ENCODE measurements around the gene PHLDB2. TPM values are rescaled to one million over a fixed set of nuclear protein-coding genes. Genes with fewer than 3 reads are reported as not detected.

The PHLDB2 gene
- total RNA-seq, 4 donors from 2014 or later, result 12.9 to 34.7 (median 27.1) TPM

- DNase-seq, result no peak
- TF ChIP-seq CTCF (IDR thresholded peaks at IDR 0.05) (peak in 4 of 6 experiments; percentile 13 to 41 (median 18)), POLR2A (IDR thresholded peaks at IDR 0.05) (no peak)
- Histone ChIP-seq H3K4me3 (replicated peaks in 1 of 3) (no peak overlapping the region), H3K36me3 (no peaks in the 10 kb centered on the region), H3K27me3 (no peaks in the 10 kb centered on the region), H3K27ac (no peak overlapping the region), H3K9me3 (no peaks in the 10 kb centered on the region), H3K4me1 (no peaks in the 10 kb centered on the region)
- intact Hi-C loops (cut with DNase I), result no loop called here
- 20 to 25% methylated on average over 1 of the region's 1 CpG for WGBS, 2 donors
Observed at GRCh38 chr3:111895071-111895470, 36.0 kb downstream of the PHLDB2 start.

- intact Hi-C loops (cut with DNase I), result no loop called here
- no peak for DNase-seq
- Histone ChIP-seq H3K9me3 (no peaks in the 10 kb centered on the region), H3K27me3 (no peaks in the 10 kb centered on the region), H3K36me3 (no peaks in the 10 kb centered on the region), H3K27ac (no peak overlapping the region), H3K4me3 (replicated peaks in 1 of 3) (no peak overlapping the region), H3K4me1 (peaks cover 4 to 7% of the 10 kb centered on the region in 2 donors)
- WGBS, 2 donors, result 82 to 89% methylated on average over 2 of the region's 2 CpGs
- no peak for TF ChIP-seq POLR2A (IDR thresholded peaks at IDR 0.05)
- no peak for TF ChIP-seq CTCF (IDR thresholded peaks at IDR 0.05)
Observed at GRCh38 chr3:111899966-111900365, 40.9 kb downstream of the PHLDB2 start.

GRCh38 chr3:111901637-111902036, 42.6 kb downstream of the PHLDB2 start:
- intact Hi-C loops (cut with DNase I), result no loop called here
- no peaks in the 10 kb centered on the region for H3K9me3 ChIP-seq
- no peaks in the 10 kb centered on the region for H3K27me3 ChIP-seq
- H3K4me1 ChIP-seq, result peaks cover 4 to 7% of the 10 kb centered on the region in 2 donors
- no peak for DNase-seq
- H3K4me3 ChIP-seq (replicated peaks in 1 of 3), result no peak overlapping the region
- H3K36me3 ChIP-seq, result no peaks in the 10 kb centered on the region
- no peak overlapping the region for H3K27ac ChIP-seq
- TF ChIP-seq CTCF (IDR thresholded peaks at IDR 0.05) (no peak), POLR2A (IDR thresholded peaks at IDR 0.05) (no peak)
- 84 to 88% methylated on average over 2 of the region's 2 CpGs for WGBS, 2 donors

GRCh38 chr3:111902534-111902933, 43.5 kb downstream of the PHLDB2 start:
- intact Hi-C loops (cut with DNase I), result no loop called here
- H3K9me3 ChIP-seq, result no peaks in the 10 kb centered on the region
- no peak overlapping the region for H3K27ac ChIP-seq
- TF ChIP-seq CTCF (IDR thresholded peaks at IDR 0.05), result no peak
- TF ChIP-seq POLR2A (IDR thresholded peaks at IDR 0.05), result no peak
- DNase-seq, result no peak
- peaks cover 4 to 7% of the 10 kb centered on the region in 2 donors for H3K4me1 ChIP-seq
- no peak overlapping the region for H3K4me3 ChIP-seq (replicated peaks in 1 of 3)
- 93 to 95% methylated on average over 4 of the region's 4 CpGs for WGBS, 2 donors
- H3K36me3 ChIP-seq, result no peaks in the 10 kb centered on the region
- no peaks in the 10 kb centered on the region for H3K27me3 ChIP-seq

- TF ChIP-seq CTCF (IDR thresholded peaks at IDR 0.05) (no peak), POLR2A (IDR thresholded peaks at IDR 0.05) (no peak)
- Histone ChIP-seq H3K36me3 (no peaks in the 10 kb centered on the region), H3K9me3 (no peaks in the 10 kb centered on the region), H3K27me3 (no peaks in the 10 kb centered on the region), H3K4me1 (peaks cover 4 to 7% of the 10 kb centered on the region in 2 donors), H3K4me3 (replicated peaks in 1 of 3) (no peak overlapping the region), H3K27ac (no peak overlapping the region)
- intact Hi-C loops (cut with DNase I), result no loop called here
- 71 to 74% methylated on average over 2 of the region's 2 CpGs for WGBS, 2 donors
- DNase-seq, result no peak
Observed at GRCh38 chr3:111903067-111903511, 44.0 kb downstream of the PHLDB2 start.
